Thyroid gland (tissue), 4 donors: Measurements from ENCODE around the gene GPD1L. TPM values are rescaled to one million over a fixed set of nuclear protein-coding genes. Genes with fewer than 3 reads are reported as not detected.

Source experiments
- DNase-seq, 2 donors: peaks; one replicate each; pipeline ENCODE4 v3.0.0-alpha.2; 2019
- H3K27ac ChIP-seq, 3 donors: fragments of 200-600 bp; sonication (generic); 1 replicate in 2 of 3; 2 replicates in 1 of 3; pipeline ENCODE4 v1.5.1; 2016 to 2019; ENCODE audit warnings: mild to moderate bottlenecking in 1 of 3, moderate library complexity in 1 of 3
- H3K27me3 ChIP-seq: fragments of 200-600 bp; sonication (generic); one replicate; pipeline ENCODE4 v1.5.1; 2019
- H3K36me3 ChIP-seq, 2 donors: fragments of 200-600 bp; sonication (generic); one replicate each; pipeline ENCODE4 v1.5.1; 2016 to 2019
- H3K4me1 ChIP-seq, 2 donors: fragments of 200-600 bp; sonication (generic); one replicate each; pipeline ENCODE4 v1.5.1; 2017 to 2019
- H3K4me3 ChIP-seq, 3 donors: fragments of 200-600 bp; sonication (generic); replicated peaks in 1 of 3; 1 replicate in 2 of 3; 2 replicates in 1 of 3; pipeline ENCODE4 v1.5.1; 2016; ENCODE audit warnings: mild to moderate bottlenecking in 1 of 3
- H3K9me3 ChIP-seq: fragments of 200-600 bp; sonication (generic); one replicate; pipeline ENCODE4 v1.5.1; 2017
- POLR2A ChIP-seq, 2 donors: fragments of 450-650 bp; IDR thresholded peaks; one replicate each; pipeline ENCODE4 v1.6.1; 2017; ENCODE audit warnings: antibody characterized with exemption in 2 of 2, mild to moderate bottlenecking in 2 of 2, moderate library complexity in 1 of 2
- WGBS, 2 donors: methylation state at CpG; one replicate each; pipeline ENCODE4 v1.1.5; 2017; 5-methylcytosine and 5-hydroxymethylcytosine counted together
- intact Hi-C: fragments of 100-400 bp; cut with DNase I; formaldehyde crosslinking; loops from one replicate; pipeline ENCODE4 v1.15.1; 2023
- total RNA-seq, 4 donors: library from RNA; depleted of rRNA; stranded (reverse); fragments of >200 nt; gene quantifications; one replicate each; pipeline ENCODE4 v1.2.3, GENCODE V29; 2016
- TF ChIP-seq, protein P1 (sequence below), 6 experiments: fragments of 200-600 bp in 3 of 6; fragments of 450-650 bp in 3 of 6; sonication (generic) in 3 of 6; IDR thresholded peaks; one replicate each; pipeline ENCODE4 v1.5.1; 2016 to 2019; ENCODE audit warnings: antibody characterized with exemption in 6 of 6, mild to moderate bottlenecking in 2 of 6, inconsistent platforms in 1 of 6, moderate library complexity in 1 of 6

GPD1L gene
- total RNA-seq, 4 donors from 2014 or later, result 66.4 to 137 (median 104) TPM

DNA sequence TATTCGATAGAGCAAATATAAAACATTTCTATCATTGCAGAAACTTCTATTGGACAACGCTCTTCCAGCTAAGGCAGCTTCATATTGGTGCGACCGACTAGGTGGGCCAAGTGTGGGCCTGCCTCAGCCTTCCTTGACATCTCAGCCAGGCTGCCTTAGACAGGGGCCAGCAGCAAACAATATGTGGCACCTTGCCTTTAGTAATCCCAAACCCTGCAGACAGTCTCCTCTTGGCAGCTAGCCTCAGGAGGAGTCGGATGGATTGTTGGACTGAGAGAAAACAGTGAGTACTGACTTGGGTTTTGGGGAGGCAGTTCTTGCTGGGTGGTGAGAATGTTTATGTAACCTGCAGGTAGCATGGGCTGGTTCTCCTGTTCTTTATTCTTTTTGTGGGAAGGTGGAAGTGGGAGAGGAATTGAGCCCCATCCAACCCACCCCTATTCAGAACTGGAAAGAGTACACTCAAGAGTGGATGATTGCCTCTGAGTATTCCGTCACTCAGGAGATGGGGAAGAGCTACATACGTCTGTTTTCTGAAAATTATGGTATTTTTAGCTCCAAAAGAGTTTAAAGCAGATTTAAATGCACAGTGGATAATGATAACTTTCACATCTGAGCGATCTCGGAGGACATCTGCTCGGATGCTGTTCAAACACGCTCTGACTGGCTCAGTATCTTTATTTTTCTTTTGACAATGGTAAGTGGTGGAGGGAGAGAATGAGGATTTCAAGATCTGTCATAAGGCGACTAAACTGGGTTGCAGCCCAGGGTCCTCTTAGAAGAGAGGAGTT, 47.2 kb downstream of the GPD1L start:
- TF ChIP-seq, protein P1, sequence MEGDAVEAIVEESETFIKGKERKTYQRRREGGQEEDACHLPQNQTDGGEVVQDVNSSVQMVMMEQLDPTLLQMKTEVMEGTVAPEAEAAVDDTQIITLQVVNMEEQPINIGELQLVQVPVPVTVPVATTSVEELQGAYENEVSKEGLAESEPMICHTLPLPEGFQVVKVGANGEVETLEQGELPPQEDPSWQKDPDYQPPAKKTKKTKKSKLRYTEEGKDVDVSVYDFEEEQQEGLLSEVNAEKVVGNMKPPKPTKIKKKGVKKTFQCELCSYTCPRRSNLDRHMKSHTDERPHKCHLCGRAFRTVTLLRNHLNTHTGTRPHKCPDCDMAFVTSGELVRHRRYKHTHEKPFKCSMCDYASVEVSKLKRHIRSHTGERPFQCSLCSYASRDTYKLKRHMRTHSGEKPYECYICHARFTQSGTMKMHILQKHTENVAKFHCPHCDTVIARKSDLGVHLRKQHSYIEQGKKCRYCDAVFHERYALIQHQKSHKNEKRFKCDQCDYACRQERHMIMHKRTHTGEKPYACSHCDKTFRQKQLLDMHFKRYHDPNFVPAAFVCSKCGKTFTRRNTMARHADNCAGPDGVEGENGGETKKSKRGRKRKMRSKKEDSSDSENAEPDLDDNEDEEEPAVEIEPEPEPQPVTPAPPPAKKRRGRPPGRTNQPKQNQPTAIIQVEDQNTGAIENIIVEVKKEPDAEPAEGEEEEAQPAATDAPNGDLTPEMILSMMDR (IDR thresholded peaks at IDR 0.05), result no peak
- TF ChIP-seq POLR2A (IDR thresholded peaks at IDR 0.05), result no peak
- H3K36me3 ChIP-seq, result peaks cover 2 to 21% of the 10 kb centered on the region in 2 donors
- no peak for DNase-seq

DNA sequence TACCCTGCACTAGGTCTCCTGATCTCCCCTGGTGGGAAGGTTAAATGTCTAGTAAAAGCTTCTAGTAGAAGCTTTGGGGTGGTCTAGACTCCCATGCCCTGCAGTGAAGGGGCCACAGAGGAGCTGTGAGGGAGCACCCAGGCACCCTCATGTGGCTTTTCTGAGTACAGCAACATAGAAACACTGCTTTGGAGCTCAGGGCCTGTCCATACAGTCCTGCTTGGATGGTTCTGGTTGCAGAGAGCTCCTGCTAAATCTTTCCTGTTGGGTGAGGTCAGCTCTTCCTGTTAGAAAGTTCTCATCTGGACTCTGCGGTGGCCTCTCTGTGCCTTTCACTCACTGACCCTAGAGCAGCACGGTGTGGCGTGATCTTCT, 47.8 kb downstream of the GPD1L start:
- Histone ChIP-seq H3K27me3 (no peaks in the 10 kb centered on the region), H3K4me3 (no peak overlapping the region), H3K27ac (no peak overlapping the region), H3K9me3 (no peaks in the 10 kb centered on the region), H3K4me1 (peaks cover 0 to 9% of the 10 kb centered on the region in 2 donors), H3K36me3 (peaks cover 0 to 27% of the 10 kb centered on the region in 2 donors)
- 67 to 95% methylated on average over 3 of the region's 3 CpGs for whole genome bisulfite sequencing, 2 donors
- TF ChIP-seq, protein P1 (IDR thresholded peaks at IDR 0.05), result peak in 2 of 6 experiments; percentile 22 to 30
- TF ChIP-seq POLR2A (IDR thresholded peaks at IDR 0.05), result no peak
- peak in 1 of 2 donors; percentile 13 for DNase-seq
- intact Hi-C loops, result no loop called here

More for the DNA sequence above, 47.2 kb downstream of the GPD1L start:
- Histone ChIP-seq H3K27ac (no peak overlapping the region), H3K27me3 (no peaks in the 10 kb centered on the region), H3K4me3 (no peak overlapping the region), H3K9me3 (no peaks in the 10 kb centered on the region), H3K4me1 (peaks cover 0 to 9% of the 10 kb centered on the region in 2 donors)
- WGBS, 2 donors, result 70 to 79% methylated on average over 12 of the region's 12 CpGs
- intact Hi-C loops, result no loop called here

DNA sequence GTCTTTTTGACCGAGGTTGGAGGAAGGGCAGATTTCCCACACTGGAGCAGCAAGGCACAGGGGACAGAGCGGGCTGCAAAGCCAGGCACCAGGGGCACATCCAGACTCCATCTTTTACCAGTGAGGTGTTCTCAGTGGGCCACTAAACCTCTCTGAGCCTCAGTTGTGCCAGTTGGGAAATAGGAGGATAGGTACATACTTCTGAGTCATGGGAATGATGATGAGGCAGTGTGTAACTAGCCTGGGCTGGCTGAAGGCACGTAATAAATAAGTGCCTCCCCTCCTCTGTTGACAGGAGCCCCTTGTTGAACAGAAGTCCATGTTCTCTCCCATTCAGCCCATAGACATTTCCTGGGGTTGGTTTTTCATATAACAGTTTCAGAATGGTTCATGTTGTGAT, 48.7 kb downstream of the GPD1L start:
- TF ChIP-seq, protein P1 (IDR thresholded peaks at IDR 0.05), result no peak
- TF ChIP-seq POLR2A (IDR thresholded peaks at IDR 0.05), result no peak
- intact Hi-C loops, result no loop called here
- no peak for DNase-seq
- no peak overlapping the region for H3K4me3 ChIP-seq
- H3K27ac ChIP-seq, result no peak overlapping the region
- 91 to 92% methylated on average over 3 of the region's 3 CpGs for WGBS, 2 donors
- peaks cover 0 to 30% of the 10 kb centered on the region in 2 donors for H3K36me3 ChIP-seq
- H3K4me1 ChIP-seq, result peaks cover 0 to 9% of the 10 kb centered on the region in 2 donors
- no peaks in the 10 kb centered on the region for H3K27me3 ChIP-seq
- H3K9me3 ChIP-seq, result no peaks in the 10 kb centered on the region

DNA sequence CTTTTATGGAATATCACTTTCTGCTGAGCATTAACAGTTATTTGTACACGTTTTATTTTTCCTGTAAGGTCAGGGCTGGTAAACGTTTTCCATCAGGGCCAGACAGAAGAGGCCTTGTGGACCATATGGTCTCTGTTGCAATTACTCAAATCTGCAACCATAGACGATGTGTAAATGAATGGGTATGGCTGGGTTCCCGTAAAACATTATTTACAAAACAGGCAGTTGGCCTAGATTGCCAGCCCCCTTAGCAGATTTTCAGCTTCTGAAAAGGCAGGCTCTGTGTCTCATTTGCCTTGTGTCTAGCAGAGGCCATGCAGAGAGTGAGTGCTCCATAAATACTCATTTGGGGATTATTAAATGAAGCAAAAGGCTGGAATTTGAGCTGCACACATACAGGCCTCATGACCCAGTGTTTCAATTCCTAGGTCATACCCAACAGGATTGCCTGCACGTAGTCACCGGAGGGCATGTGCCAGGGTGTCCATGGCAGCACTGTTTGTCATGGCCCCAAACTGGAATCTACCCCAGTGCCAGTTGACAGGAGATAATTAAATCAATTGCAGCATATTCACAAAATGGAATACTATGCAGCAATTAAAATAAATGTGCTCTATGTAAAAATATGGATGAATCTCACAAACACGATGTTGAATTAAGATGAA, 51.3 kb downstream of the GPD1L start:
- no peaks in the 10 kb centered on the region for H3K9me3 ChIP-seq
- no peak overlapping the region for H3K27ac ChIP-seq
- 80 to 84% methylated on average over 7 of the region's 7 CpGs for WGBS, 2 donors
- no peak for DNase-seq
- intact Hi-C loops, result no loop called here
- H3K36me3 ChIP-seq, result peaks cover 0 to 20% of the 10 kb centered on the region in 2 donors
- no peaks in the 10 kb centered on the region for H3K27me3 ChIP-seq
- no peak overlapping the region for H3K4me3 ChIP-seq
- peaks cover 8 to 22% of the 10 kb centered on the region in 2 donors for H3K4me1 ChIP-seq
- TF ChIP-seq, protein P1 (IDR thresholded peaks at IDR 0.05), result no peak

DNA sequence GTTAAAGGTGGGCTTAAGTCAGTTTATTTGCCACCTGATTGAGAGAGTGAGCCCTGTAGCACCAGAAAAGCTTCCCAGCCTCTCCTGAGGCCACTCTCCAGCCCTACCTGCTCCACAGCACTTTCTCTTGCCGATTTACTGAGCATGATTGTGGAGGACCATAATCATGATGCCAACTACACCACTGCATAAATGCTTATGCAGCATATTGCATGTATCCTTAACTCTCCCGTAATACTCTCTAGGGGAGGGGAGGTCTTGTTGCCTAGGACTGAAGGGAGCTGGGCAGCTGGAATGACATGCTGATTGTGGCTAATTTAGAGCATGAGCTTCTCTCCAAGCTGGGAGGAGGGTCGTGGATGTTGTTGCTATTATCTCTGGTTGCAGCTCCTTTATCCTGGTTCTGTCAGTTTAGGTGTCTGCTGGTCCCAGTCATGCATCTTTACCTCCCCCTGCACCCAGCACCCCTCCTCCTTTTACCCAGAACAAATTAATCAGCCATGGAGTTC, 54.3 kb downstream of the GPD1L start:
- TF ChIP-seq, protein P1 (IDR thresholded peaks at IDR 0.05), result no peak
- no peak for TF ChIP-seq POLR2A (IDR thresholded peaks at IDR 0.05)
- H3K27ac ChIP-seq, result peak overlapping the region in 1 of 3 donors; percentile 46
- no peaks in the 10 kb centered on the region for H3K9me3 ChIP-seq
- H3K4me1 ChIP-seq, result peaks cover 8 to 12% of the 10 kb centered on the region in 2 donors
- H3K27me3 ChIP-seq, result no peaks in the 10 kb centered on the region
- no peak for DNase-seq
- intact Hi-C loops, result no loop called here
- peaks cover 7 to 27% of the 10 kb centered on the region in 2 donors for H3K36me3 ChIP-seq
- 59 to 69% methylated on average over 3 of the region's 3 CpGs for WGBS, 2 donors
- no peak overlapping the region for H3K4me3 ChIP-seq
